HG02610 (cell line): ENCODE results near the gene GGT5.
A peak's percentile ranks its signal among the peaks of the same experiment; 100 is the strongest.
"Not testable (repeated sequence)": the region's sequence is repeated elsewhere in the genome, so short reads cannot be mapped to it uniquely, and the experiment has no call there.

Experiments used
- ATAC-seq: cut with Tn5 transposase; IDR thresholded peaks from one replicate; pipeline ENCODE4 v1.9.1; 2021; ENCODE audit warnings: mild to moderate bottlenecking, moderate library complexity; ENCODE audit not compliant: unreplicated experiment

Gene GGT5

GRCh38 chr22:24245030-24245431 is at the start of gene GGT5:
GGT5 (minus strand) TSS chr22:24245082; CDS start chr22:24244725, 357 bp downstream.
- ATAC-seq: not testable (repeated sequence)

- ATAC-seq: not testable (repeated sequence)
Observed at GRCh38 chr22:24292202-24292830, 47.4 kb upstream of the GGT5 start.

- no peak for ATAC-seq
Observed at GRCh38 chr22:24291515-24292201, 46.8 kb upstream of the GGT5 start.

- ATAC-seq: no peak
Observed at GRCh38 chr22:24290459-24290858, 45.6 kb upstream of the GGT5 start.

GRCh38 chr22:24289741-24290163 is 44.9 kb upstream of the GGT5 start:
- ATAC-seq: no peak

- ATAC-seq: no peak
Observed at GRCh38 chr22:24289114-24289513, 44.2 kb upstream of the GGT5 start.

GRCh38 chr22:24287801-24288200 is 42.9 kb upstream of the GGT5 start:
- ATAC-seq: not testable (repeated sequence)

- not testable (repeated sequence) for ATAC-seq
Observed at GRCh38 chr22:24287212-24287611, 42.3 kb upstream of the GGT5 start.

- ATAC-seq: no peak
Observed at GRCh38 chr22:24285245-24285644, 40.4 kb upstream of the GGT5 start.

GRCh38 chr22:24284747-24285203 is 39.9 kb upstream of the GGT5 start:
- no peak for ATAC-seq

- no peak for ATAC-seq
Observed at GRCh38 chr22:24282401-24282800, 37.5 kb upstream of the GGT5 start.

GRCh38 chr22:24280363-24280762 is 35.5 kb upstream of the GGT5 start:
- ATAC-seq: not testable (repeated sequence)

GRCh38 chr22:24274696-24275405 is 30.0 kb upstream of the GGT5 start:
- not testable (repeated sequence) for ATAC-seq

GRCh38 chr22:24273906-24274305 is 29.0 kb upstream of the GGT5 start:
- ATAC-seq: not testable (repeated sequence)

- ATAC-seq: peak; percentile 28
Observed at GRCh38 chr22:24273031-24273430, 28.1 kb upstream of the GGT5 start.

GRCh38 chr22:24271386-24271854 is 26.5 kb upstream of the GGT5 start:
- peak; percentile 12 for ATAC-seq

- ATAC-seq: peak; percentile 80
Observed at GRCh38 chr22:24270556-24271385, 25.9 kb upstream of the GGT5 start, which contains the start of gene SPECC1L. SPECC1L (plus strand) TSS chr22:24270831; CDS start chr22:24302232, 31,401 bp downstream.

- not testable (repeated sequence) for ATAC-seq
Observed at GRCh38 chr22:24266495-24266894, 21.6 kb upstream of the GGT5 start.

GRCh38 chr22:24265734-24266133 is 20.9 kb upstream of the GGT5 start:
- ATAC-seq: no peak

GRCh38 chr22:24264329-24264896 is 19.5 kb upstream of the GGT5 start:
- ATAC-seq: not testable (repeated sequence)
